ENCODE data around the gene TRAPPC11.

DNA sequence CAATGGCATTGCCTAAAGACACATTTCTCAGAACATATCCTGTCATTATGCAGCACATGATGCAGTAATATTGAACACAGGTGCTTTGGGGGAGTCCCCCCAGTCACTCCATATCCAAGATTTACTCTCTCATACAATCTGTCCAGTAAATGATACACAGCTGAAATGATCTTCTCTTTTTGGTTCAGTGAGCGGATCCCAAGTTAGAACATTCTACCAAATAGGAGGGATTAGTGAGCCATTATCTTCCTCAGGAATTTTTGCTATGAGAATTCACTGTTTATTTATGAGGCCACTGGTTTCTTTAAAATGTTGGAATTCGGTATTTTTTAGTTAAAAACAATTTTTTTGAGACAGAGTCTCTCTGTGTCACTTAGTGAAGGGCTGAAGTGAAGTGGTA is 96.5 kb downstream of the TRAPPC11 start:
- no peak for TF ChIP-seq CTCF (IDR thresholded peaks at IDR 0.05)
- no peak for TF ChIP-seq POLR2A (IDR thresholded peaks at IDR 0.05)
